ENCODE data around the gene SDF2L1.

- TF ChIP-seq CTCF (IDR thresholded peaks at IDR 0.05; ENCODE audit: extremely low read depth in 1 of 2, insufficient read depth in 1 of 2, low read depth in 1 of 2, low read length in 2 of 2) (no peak), POLR2A (IDR thresholded peaks at IDR 0.05; ENCODE audit: low read depth, low read length) (no peak), POLR2AphosphoS5 (IDR thresholded peaks at IDR 0.05; ENCODE audit: insufficient read depth, low read depth, low read length) (no peak), JUN (IDR thresholded peaks at IDR 0.05; ENCODE audit: borderline replicate concordance, insufficient read depth, insufficient read length, low read depth) (no peak), EZH2 (IDR thresholded peaks at IDR 0.05; ENCODE audit: borderline replicate concordance, low read depth, low read length, severe bottlenecking) (no peak), GATA2 (IDR thresholded peaks at IDR 0.05; ENCODE audit: insufficient read depth, insufficient read length, low read depth, low read length) (no peak), MAX (IDR thresholded peaks at IDR 0.05; ENCODE audit: insufficient read depth, insufficient read length) (no peak), MYC (IDR thresholded peaks at IDR 0.05; ENCODE audit: low read depth, low read length) (no peak)
Measured at GRCh38 chr22:21633481-21633880, 8.6 kb upstream of the SDF2L1 start.
